Vagina (tissue), 2 donors: ENCODE results near the gene ZP4.

Experiments used
- CTCF ChIP-seq, 3 experiments: fragments of 450-650 bp in 2 of 3; fragments of 200-600 bp in 1 of 3; sonication (generic) in 1 of 3; IDR thresholded peaks; one replicate each; pipeline ENCODE4 v1.5.1; 2017 to 2019; ENCODE audit warnings: antibody characterized with exemption in 3 of 3, mild to moderate bottlenecking in 2 of 3, moderate library complexity in 2 of 3
- POLR2A ChIP-seq, 2 donors: fragments of 450-650 bp; IDR thresholded peaks; one replicate each; pipeline ENCODE4 v1.6.1; 2017; ENCODE audit warnings: antibody characterized with exemption in 2 of 2, mild to moderate bottlenecking in 2 of 2, moderate library complexity in 2 of 2
- POLR2AphosphoS5 ChIP-seq, 2 donors: sonication (generic); formaldehyde crosslinking; IDR thresholded peaks; one replicate each; pipeline ENCODE4 v1.9.0; 2017; ENCODE audit warnings: antibody characterized with exemption in 2 of 2, mild to moderate bottlenecking in 2 of 2, low read depth in 1 of 2; ENCODE audit not compliant: insufficient read depth in 1 of 2

GRCh38 chr1:237884237-237884636 is 6.5 kb downstream of the ZP4 start:
- TF ChIP-seq CTCF (IDR thresholded peaks at IDR 0.05) = no peak
- TF ChIP-seq POLR2AphosphoS5 (IDR thresholded peaks at IDR 0.05; ENCODE audit: insufficient read depth in 1 of 2, low read depth in 1 of 2) = no peak
- TF ChIP-seq POLR2A (IDR thresholded peaks at IDR 0.05) = no peak
